Muscle layer of duodenum (tissue), 2 donors: ENCODE data around the gene C1orf56.

Experiments
- H3K27ac ChIP-seq: one replicate; pipeline ENCODE4 v1.7.0; 2013; ENCODE audit warnings: mild to moderate bottlenecking, low read length
- H3K27me3 ChIP-seq: one replicate; pipeline ENCODE4 v1.7.0; 2013; ENCODE audit warnings: low read depth, mild to moderate bottlenecking, control low read depth, low read length
- H3K36me3 ChIP-seq, 2 donors: one replicate each; pipeline ENCODE4 v1.7.0; 2013; ENCODE audit warnings: low read length in 2 of 2, control low read depth in 1 of 2, mild to moderate bottlenecking in 1 of 2; ENCODE audit not compliant: insufficient read depth in 2 of 2, control insufficient read depth in 1 of 2
- H3K4me1 ChIP-seq, 2 donors: one replicate each; pipeline ENCODE4 v1.7.0; 2013; ENCODE audit warnings: low read length in 2 of 2, mild to moderate bottlenecking in 2 of 2, control low read depth in 1 of 2, moderate library complexity in 1 of 2; ENCODE audit not compliant: insufficient read depth in 2 of 2, control insufficient read depth in 1 of 2
- H3K4me3 ChIP-seq, 2 donors: one replicate each; pipeline ENCODE4 v1.7.0; 2013; ENCODE audit warnings: low read length in 2 of 2, low read depth in 1 of 2, mild to moderate bottlenecking in 1 of 2
- H3K9me3 ChIP-seq, 2 donors: one replicate each; pipeline ENCODE4 v1.7.0; 2013; ENCODE audit warnings: low read length in 2 of 2, control low read depth in 1 of 2, mild to moderate bottlenecking in 1 of 2; ENCODE audit not compliant: control insufficient read depth in 1 of 2
- donor health status: healthy.

The C1orf56 gene

DNA sequence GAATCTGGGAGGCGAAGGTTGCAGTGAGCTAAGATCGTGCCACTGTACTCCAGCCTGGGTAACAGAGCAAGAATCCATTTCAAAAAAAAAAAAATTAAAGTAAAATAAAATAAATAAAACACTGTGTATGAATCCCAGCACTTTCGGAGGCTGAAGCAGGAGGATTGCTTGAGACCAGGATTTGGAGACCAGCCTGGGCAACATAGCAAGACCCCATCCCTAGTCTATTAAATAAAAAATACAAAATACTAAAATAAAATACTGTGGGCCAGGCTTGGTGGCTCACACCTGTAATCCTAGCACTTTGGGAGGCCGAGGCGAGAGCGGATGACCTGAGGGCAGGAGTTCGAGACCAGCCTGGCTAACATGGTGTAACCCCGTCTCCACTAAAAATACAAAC lies 15.4 kb upstream of the C1orf56 start:
- H3K36me3 ChIP-seq = peaks cover 34 to 49% of the 10 kb centered on the region in 2 donors
- H3K4me3 ChIP-seq = no peak overlapping the region
- H3K27ac ChIP-seq = no peak overlapping the region
- H3K4me1 ChIP-seq = no peaks in the 10 kb centered on the region
- no peaks in the 10 kb centered on the region for H3K9me3 ChIP-seq
- H3K27me3 ChIP-seq = no peaks in the 10 kb centered on the region

DNA sequence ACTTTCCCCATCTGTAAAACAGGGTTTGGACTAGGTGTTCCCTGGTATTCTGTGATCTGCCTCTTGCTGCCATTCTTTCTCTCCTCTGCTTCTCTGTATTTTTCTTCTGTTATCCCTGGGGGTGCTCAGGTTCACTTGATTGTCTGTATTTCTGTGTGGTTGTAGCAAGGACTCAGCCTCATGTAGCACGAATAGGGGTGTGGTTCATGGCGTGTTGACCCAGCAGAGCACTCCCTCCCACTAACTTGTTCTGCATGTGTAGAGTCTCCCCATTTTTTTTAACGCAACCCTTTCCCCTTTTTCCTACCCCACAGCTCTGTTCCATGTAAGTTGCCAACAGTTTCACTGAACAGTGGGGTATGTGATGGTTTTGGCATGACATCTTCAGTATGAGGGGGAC lies 12.4 kb upstream of the C1orf56 start:
- no peaks in the 10 kb centered on the region for H3K27me3 ChIP-seq
- no peak overlapping the region for H3K4me3 ChIP-seq
- no peaks in the 10 kb centered on the region for H3K9me3 ChIP-seq
- peaks cover 23 to 24% of the 10 kb centered on the region in 2 donors for H3K36me3 ChIP-seq
- no peak overlapping the region for H3K27ac ChIP-seq
- no peaks in the 10 kb centered on the region for H3K4me1 ChIP-seq

GRCh38 chr1:151036356-151036755 lies 11.2 kb upstream of the C1orf56 start, which contains the start of gene BNIPL:
BNIPL (plus strand) TSS chr1:151036586; CDS start chr1:151036726, 140 bp downstream.
- H3K27me3 ChIP-seq = no peaks in the 10 kb centered on the region
- no peaks in the 10 kb centered on the region for H3K4me1 ChIP-seq
- H3K4me3 ChIP-seq = no peak within 1 kb of the TSS
- H3K27ac ChIP-seq = no peak within 1 kb of the TSS
- no peaks in the 10 kb centered on the region for H3K9me3 ChIP-seq
- peaks cover 12 to 18% of the 10 kb centered on the region in 2 donors for H3K36me3 ChIP-seq

GRCh38 chr1:151037032-151037431 lies 10.5 kb upstream of the C1orf56 start:
- Histone ChIP-seq H3K27me3 (no peaks in the 10 kb centered on the region), H3K4me3 (no peak overlapping the region), H3K4me1 (no peaks in the 10 kb centered on the region), H3K9me3 (no peaks in the 10 kb centered on the region), H3K36me3 (peaks cover 10 to 15% of the 10 kb centered on the region in 2 donors), H3K27ac (no peak overlapping the region)

DNA sequence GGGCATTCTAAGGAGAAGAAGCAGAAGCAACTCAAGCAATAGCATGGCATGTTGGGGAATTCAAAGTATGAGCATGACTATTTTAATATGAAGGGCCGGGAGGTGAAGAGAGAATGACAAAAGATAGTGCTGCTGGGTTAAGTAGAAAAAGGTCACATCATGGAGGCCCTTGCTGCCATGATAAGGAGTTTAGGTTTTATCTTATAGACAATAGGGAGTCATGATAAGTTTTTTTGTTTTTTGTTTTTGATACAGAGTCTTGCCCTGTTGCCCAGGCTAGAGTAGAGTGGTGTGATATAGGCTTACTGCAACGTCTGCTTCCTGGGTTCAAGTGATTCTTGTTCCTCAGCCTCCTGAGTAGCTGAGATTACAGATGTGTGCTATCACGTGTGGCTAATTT lies 8.0 kb upstream of the C1orf56 start:
- peaks cover under 1 to 7% of the 10 kb centered on the region in 2 donors for H3K36me3 ChIP-seq
- no peak overlapping the region for H3K4me3 ChIP-seq
- H3K27ac ChIP-seq = no peak overlapping the region
- H3K27me3 ChIP-seq = no peaks in the 10 kb centered on the region
- no peaks in the 10 kb centered on the region for H3K9me3 ChIP-seq
- no peaks in the 10 kb centered on the region for H3K4me1 ChIP-seq

DNA sequence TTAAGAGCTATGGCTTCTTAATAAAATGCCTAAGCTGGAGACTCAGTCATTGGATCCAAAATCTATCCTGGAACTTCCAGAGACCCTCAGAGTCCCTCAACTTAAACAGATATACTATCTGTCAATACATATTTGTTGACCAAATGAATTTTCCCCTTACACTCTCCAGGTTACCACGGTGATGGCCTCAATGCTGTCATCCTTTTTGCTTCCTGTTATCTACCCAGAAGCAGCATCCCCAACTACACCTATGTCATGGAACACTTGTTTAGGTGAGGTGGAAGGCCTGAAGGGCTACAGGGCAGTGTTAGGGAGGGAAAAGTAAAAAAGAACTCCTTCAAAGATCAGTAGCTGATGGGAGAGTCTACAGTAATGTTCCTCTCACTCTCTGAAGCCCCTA lies 4.4 kb upstream of the C1orf56 start:
- Histone ChIP-seq H3K4me3 (no peak overlapping the region), H3K9me3 (no peaks in the 10 kb centered on the region), H3K4me1 (peaks cover 0 to under 1% of the 10 kb centered on the region in 2 donors), H3K27me3 (no peaks in the 10 kb centered on the region), H3K27ac (no peak overlapping the region), H3K36me3 (no peaks in the 10 kb centered on the region)

- Histone ChIP-seq H3K27ac (peak overlapping the region; percentile 78), H3K9me3 (no peaks in the 10 kb centered on the region), H3K27me3 (no peaks in the 10 kb centered on the region), H3K36me3 (peaks cover 11 to 17% of the 10 kb centered on the region in 2 donors), H3K4me1 (peaks cover 6 to 14% of the 10 kb centered on the region in 2 donors), H3K4me3 (peak overlapping the region; percentile 83 to 92)
These were observed 534 bp downstream of the C1orf56 start for GRCh38 chr1:151047925-151048644.

GRCh38 chr1:151048645-151049032 lies 1.1 kb downstream of the C1orf56 start:
- Histone ChIP-seq H3K36me3 (peaks cover 16 to 23% of the 10 kb centered on the region in 2 donors), H3K4me3 (peak overlapping the region; percentile 83 to 92), H3K27ac (peak overlapping the region; percentile 78), H3K4me1 (peaks cover 6 to 14% of the 10 kb centered on the region in 2 donors), H3K9me3 (no peaks in the 10 kb centered on the region), H3K27me3 (no peaks in the 10 kb centered on the region)

- Histone ChIP-seq H3K27me3 (no peaks in the 10 kb centered on the region), H3K4me3 (no peak overlapping the region), H3K36me3 (peaks cover 24 to 31% of the 10 kb centered on the region in 2 donors), H3K27ac (no peak overlapping the region), H3K4me1 (peaks cover 6 to 14% of the 10 kb centered on the region in 2 donors), H3K9me3 (no peaks in the 10 kb centered on the region)
These were observed 1.9 kb downstream of the C1orf56 start for GRCh38 chr1:151049458-151049857.

DNA sequence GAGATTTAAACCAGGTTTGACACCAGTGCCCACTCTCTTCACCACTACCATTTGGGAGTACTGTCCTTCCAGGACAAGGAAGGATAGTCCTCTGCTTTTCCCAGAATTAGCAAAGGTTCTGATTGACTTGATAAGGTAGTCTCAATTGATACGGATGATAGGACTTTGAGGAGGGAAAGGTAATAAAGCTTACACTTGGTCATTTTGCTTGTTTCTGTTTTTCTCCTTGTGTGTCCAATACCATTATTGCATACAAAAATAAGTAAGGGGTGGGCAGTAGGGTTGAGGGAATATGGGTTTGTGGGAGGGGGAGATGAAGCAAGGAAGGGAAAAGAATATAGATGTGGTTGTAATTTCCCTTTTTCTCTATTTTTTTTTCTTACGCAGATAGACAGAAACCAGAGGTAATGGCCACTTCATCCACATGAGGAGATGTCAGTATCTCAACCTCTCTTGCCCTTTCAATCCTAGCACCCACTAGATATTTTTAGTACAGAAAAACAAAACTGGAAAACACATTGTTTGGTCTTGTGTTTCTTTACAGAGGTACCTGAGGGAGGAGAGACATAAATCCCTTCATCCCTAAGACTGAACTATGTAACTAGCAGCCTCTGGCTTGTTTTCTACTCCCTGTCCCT lies 2.6 kb downstream of the C1orf56 start:
- H3K36me3 ChIP-seq = peaks cover 31 to 38% of the 10 kb centered on the region in 2 donors
- no peaks in the 10 kb centered on the region for H3K9me3 ChIP-seq
- no peaks in the 10 kb centered on the region for H3K27me3 ChIP-seq
- H3K27ac ChIP-seq = no peak overlapping the region
- H3K4me3 ChIP-seq = no peak overlapping the region
- peaks cover 6 to 14% of the 10 kb centered on the region in 2 donors for H3K4me1 ChIP-seq

GRCh38 chr1:151051356-151052009 lies 3.9 kb downstream of the C1orf56 start:
- H3K4me1 ChIP-seq = peaks cover 6 to 27% of the 10 kb centered on the region in 2 donors
- no peaks in the 10 kb centered on the region for H3K27me3 ChIP-seq
- no peak overlapping the region for H3K4me3 ChIP-seq
- no peak overlapping the region for H3K27ac ChIP-seq
- H3K9me3 ChIP-seq = no peaks in the 10 kb centered on the region
- H3K36me3 ChIP-seq = peaks cover 42 to 47% of the 10 kb centered on the region in 2 donors
